Activated CD8-positive, alpha-beta memory T cell treated with anti-CD3 and anti-CD28 coated beads for 48 hours (primary cell): ENCODE measurements around the gene COL23A1.

ENCODE experiments used
- DNase-seq, 3 experiments: peaks; one replicate each; pipeline ENCODE4 v3.0.0-alpha.2; 2020; ENCODE audit warnings: low read depth in 2 of 3, low spot score in 2 of 3

Gene COL23A1

DNA sequence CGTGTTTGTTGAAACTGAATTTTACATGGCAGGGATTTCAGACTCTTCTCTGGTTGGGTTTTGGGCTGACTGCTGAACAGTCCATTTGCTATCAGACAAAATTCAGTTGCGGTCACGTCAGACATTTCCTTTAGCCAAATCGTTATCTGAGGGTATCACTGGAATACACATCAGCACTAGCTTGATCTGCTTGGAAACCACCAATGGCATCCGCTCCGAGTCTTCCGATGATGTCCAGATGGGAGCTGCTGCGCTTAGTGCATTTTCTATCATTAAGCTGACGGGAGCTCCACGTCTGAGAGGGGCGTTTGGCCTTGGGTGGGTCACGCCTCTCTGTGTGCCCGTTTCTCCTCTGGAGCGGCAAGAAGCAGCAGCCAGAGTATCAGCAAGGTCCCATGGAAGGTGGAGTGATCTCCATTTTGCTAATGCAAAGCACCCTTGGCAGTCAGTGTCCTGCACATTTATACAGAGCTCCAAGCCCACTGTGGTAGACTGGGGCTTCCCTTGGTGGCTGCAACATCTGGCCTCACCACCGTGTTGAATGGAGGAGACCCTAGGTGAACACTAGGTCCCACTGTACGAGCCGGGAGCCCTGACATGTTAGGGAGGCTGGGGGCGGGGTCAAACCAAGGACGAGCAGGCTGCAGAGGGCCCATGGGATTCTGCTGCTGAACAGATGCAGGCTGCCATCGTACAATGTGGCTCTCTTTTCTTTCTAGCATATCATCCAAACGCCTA, 223.0 kb downstream of the COL23A1 start:
- no peak for DNase-seq

GRCh38 chr5:178365501-178366440, 224.4 kb downstream of the COL23A1 start:
- no peak for DNase-seq

DNA sequence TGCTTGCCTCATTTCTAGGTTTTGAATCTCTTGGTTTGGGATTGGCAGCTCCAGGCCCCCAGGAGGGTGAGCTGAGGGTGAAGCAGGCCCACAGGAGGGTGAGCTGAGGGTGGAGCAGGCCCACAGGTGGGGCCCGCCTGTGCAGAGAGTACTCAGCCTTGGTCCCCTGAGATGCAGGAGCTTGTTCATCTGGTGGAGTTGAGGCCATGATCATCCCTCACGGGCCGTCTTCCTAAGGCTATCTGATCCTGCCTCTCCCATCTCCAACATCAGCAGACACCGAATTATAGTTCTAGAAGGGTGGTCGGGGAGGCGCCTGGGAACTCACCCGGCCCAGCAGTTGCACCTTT, 225.9 kb downstream of the COL23A1 start:
- no peak for DNase-seq

GRCh38 chr5:178363501-178364325, 226.5 kb downstream of the COL23A1 start:
- no peak for DNase-seq

DNA sequence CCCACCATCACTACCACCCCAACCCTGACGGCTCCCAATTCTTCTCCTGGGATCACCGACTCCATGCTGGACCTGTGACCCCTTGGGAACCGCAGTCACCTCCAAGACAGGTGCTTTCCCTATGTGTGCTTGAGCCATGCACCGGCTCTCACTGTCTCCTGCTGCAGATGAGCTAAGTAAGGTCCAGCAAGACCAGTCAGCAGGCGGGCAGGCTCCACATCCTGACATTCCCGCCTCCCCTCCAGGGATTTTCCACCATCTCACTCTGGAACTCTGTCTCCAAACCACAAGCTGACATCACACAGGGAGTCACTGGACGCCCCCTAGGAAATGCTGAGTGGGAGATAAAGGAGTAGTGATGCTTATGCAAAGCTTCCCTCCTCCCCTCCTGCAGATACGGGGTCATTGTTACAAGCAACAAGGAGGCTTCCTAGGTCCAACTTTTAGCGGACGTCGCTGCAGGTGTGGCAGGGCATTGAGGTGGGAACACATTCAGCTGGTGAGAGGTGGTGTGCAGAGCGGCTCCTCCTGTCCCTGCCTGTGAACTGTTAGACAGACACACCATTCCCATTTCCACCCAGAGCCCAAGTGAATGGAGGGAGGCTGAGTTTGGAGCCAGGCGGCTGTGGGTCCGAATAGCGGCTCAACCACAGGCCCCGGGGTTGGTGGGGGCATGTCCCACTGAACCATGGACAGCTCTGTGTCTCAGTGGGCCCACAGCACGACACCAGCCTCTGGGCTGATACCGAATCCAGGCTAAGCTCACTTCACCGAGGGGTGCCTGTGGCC, 228.3 kb downstream of the COL23A1 start:
- no peak for DNase-seq

DNA sequence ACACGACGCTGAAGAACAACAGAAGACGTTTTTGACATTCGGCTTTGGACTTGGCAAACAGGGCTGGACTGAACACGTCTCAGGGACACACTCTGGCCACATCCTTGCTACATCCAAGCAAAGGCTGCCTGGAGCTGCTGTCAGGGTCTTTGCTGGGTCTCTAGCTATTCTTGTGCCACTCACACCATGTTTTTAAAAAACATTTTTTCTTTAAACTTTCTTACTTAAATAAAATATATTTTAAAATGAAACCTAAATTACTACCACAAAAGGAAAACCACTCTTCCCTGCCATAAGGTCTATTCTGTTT, 229.3 kb downstream of the COL23A1 start:
- DNase-seq, result no peak

- no peak for DNase-seq
Observed at GRCh38 chr5:178360222-178360925, 229.8 kb downstream of the COL23A1 start.

- DNase-seq, result no peak
Observed at GRCh38 chr5:178359738-178360137, 230.5 kb downstream of the COL23A1 start.

DNA sequence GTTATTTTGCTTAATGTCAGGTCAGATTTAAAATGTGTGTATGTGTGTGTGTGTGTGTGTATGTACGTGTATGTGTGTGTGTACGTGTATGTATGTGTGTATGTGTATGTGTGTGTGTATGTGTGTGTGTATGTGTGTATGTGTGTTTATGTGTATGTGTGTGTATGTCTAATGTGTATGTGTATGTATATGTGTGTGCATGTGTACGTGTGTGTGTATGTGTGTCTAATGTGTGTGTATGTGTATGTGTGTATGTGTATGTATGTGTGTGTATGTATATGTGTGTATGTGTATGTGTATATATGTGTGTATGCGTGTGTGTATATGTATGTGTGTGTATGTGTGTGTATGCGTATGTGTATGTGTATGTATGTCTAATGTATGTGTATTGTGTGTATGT, 232.5 kb downstream of the COL23A1 start:
- DNase-seq, result no peak

- no peak for DNase-seq
Observed at GRCh38 chr5:178357121-178357521, 233.1 kb downstream of the COL23A1 start.

- no peak for DNase-seq
Observed at GRCh38 chr5:178356431-178356872, 233.7 kb downstream of the COL23A1 start.

GRCh38 chr5:178355671-178356070, 234.5 kb downstream of the COL23A1 start:
- DNase-seq, result no peak

GRCh38 chr5:178353461-178353860, 236.7 kb downstream of the COL23A1 start:
- no peak for DNase-seq

DNA sequence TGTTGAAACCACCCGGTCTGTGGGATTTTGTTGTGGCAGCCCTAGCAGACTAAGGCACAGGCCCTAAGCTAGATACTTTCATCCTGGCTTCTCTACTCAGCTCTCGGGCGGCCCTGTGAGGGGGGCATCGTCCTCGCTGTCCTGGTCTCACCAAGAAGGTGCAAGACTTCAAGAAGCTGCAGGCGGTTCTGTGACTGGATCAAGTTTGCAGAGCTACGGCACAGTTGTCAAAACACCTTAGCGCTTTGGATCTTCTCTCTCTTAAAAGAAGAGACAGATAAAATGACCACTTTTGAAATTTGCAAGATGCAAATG, 238.2 kb downstream of the COL23A1 start:
- no peak for DNase-seq

GRCh38 chr5:178351221-178352034, 238.8 kb downstream of the COL23A1 start:
- DNase-seq, result no peak

GRCh38 chr5:178350361-178351220, 239.6 kb downstream of the COL23A1 start:
- no peak for DNase-seq

DNA sequence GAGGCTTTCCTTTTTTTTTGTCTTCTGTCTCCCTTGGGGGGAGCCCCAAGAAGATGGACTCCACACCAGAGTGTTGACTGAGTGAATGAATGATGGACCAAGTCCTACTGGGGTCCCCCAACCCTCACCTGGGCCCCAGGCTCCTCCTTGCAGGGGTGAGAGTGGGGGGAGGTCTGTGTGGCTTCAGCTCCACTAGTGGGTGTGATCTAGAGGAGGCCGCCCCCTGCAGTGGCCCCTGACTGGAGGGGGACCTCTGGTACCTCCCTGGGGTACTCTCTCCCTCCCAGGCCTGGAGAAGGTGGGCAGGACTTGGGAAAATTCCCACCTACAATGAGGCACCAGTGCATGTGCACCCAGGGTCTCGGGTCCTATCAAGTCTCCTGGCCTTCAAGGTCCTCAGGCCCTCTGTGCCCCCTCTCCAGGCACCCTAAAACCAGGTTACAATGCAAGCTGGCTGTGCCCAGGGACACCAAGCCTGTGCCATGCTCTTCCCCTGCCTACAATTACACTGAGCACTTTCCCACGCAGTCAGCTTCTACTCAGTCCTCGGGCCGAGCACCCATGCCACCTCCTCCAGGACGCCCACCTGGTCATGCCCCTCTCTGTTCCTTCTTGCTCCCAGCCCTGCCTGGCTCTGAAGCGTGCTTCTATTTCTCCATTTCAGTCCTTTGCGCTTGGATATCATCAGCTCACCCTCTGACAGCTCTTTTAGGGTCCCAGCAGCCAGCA, 240.4 kb downstream of the COL23A1 start:
- DNase-seq, result no peak

- no peak for DNase-seq
Observed at GRCh38 chr5:178349075-178349511, 241.1 kb downstream of the COL23A1 start.
